PC-9 (cell line): ENCODE measurements around the gene DUOXA1.

Source experiments
- CTCF ChIP-seq: fragments of 200-600 bp; sonication (generic); conservative IDR thresholded peaks from 2 replicates; pipeline ENCODE4 v1.6.1; 2017; ENCODE audit warnings: mixed run types, antibody characterized with exemption, mild to moderate bottlenecking, moderate library complexity
- EZH2 ChIP-seq: fragments of 200-600 bp; sonication (generic); IDR thresholded peaks from 2 replicates; pipeline ENCODE4 v1.8.0; 2017; ENCODE audit warnings: antibody characterized with exemption, low read depth

- no peak for TF ChIP-seq EZH2
- no peak for TF ChIP-seq CTCF
Measured at GRCh38 chr15:45116482-45117307, 13.0 kb downstream of the DUOXA1 start.
